Articular chondrocyte of knee joint (primary cell): ENCODE data around the gene GRAPL. TPM values are rescaled to one million over a fixed set of nuclear protein-coding genes. Genes with fewer than 3 reads are reported as not detected.

ENCODE experiments used
- total RNA-seq: library from RNA; depleted of rRNA; stranded (reverse); fragments of >200 nt; gene quantifications from 2 replicates; pipeline ENCODE4 v1.2.3, GENCODE V29; 2012

Gene GRAPL
- not detected in 2 replicates for total RNA-seq

DNA sequence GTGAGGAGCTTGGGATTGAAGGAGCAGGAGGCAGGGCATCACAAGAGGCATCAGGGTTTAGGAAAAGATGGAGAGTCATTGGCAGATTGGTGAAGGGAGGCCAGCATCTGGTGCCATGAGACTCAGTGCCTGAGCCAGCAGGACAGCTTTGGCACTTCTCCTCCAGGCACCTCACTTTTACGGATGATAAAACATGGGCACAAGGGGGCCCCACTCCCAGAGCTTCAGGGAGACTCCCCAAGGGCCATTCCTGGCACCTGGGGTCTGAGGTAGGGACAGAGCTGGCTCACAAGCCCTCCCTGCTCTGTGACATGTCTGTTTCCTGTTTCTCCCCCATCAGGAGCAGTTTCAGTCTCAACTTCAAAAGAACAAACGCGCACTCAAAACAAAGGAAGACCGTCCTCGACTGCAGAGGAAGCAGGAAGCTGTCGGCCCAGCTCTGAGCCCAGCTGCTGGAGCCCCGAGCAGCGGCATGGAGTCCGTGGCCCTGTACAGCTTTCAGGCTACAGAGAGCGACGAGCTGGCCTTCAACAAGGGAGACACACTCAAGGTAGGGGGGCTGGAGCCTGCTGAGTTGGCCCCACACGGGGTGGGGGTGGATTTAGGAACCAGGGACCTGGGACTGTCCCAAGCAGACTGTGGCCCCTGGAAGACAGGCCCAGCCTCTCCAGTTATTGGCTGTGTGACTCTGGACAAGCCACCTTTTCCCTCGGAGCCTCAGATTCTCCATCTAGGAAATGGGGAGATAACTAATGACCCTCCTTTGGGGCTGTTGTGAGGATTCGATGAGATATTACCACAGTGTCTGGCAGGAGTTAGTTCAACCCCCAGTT lies at the start of gene GRAPL:
Gene GRAPL (plus strand): TSS at position 442 of the 833 bp plus-strand sequence. CDS start 31 bp downstream, at position 473.

Other genes starting within 250 kb of the GRAPL start
- under 0.01 TPM in 1 of 2 replicates, not detected in the other for gene SLC5A10, start 175.4 kb upstream of the GRAPL start, total RNA-seq
- gene FAM83G, start 122.8 kb upstream of the GRAPL start, total RNA-seq = 6.5 and 8.0 TPM in 2 replicates
- under 0.01 TPM in 1 of 2 replicates, not detected in the other for gene GRAP, start 80.6 kb upstream of the GRAPL start, total RNA-seq
- gene EPN2, start 109.8 kb downstream of the GRAPL start, total RNA-seq = 29.5 and 34.3 TPM in 2 replicates
- gene B9D1, start 235.1 kb downstream of the GRAPL start, total RNA-seq = 24.2 and 30.6 TPM in 2 replicates